ENCODE measurements around the gene SCAF1. TPM values are rescaled to one million over a fixed set of nuclear protein-coding genes. Genes with fewer than 3 reads are reported as not detected.

The SCAF1 gene
- total RNA-seq, 1 experiment from 2014 or later = 46.8 TPM

DNA sequence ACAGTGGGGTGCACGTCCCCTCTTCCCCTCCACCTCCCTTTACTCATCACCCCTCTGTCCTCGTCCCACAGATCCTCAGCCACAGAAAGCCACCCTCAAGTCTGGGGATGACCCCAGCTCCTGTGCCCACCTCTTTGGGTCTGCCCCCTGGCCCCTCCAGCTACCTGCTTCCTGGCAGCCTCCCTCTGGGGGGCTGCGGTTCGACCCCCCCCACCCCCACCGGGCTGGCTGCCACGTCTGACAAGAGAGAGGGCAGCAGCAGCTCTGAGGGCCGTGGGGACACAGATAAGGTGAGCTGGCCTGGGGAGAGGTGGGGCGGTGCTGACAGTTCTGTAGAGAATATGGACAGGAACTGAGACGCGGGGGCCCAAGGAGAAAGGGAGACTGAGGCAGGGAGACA, 12.6 kb downstream of the SCAF1 start:
- Histone ChIP-seq H3K4me3 (ENCODE audit: low read length) (no peak overlapping the region), H3K79me2 (ENCODE audit: low read length) (peaks cover 11% of the 10 kb centered on the region), H3F3A (ENCODE audit: low read length, unreplicated experiment) (no peaks in the 10 kb centered on the region), H3K9me2 (replicated peaks; ENCODE audit: low read length) (no peaks in the 10 kb centered on the region), H3K36me3 (ENCODE audit: low read depth, low read length) (peaks cover 56% of the 10 kb centered on the region), H2AFZ (ENCODE audit: low read length) (no peak overlapping the region), H3K27ac (ENCODE audit: low read length) (no peak overlapping the region), H3K9ac (ENCODE audit: low read length) (no peak overlapping the region), H3K27me3 (ENCODE audit: low read length) (no peaks in the 10 kb centered on the region), H4K20me1 (ENCODE audit: low read length) (0 out of 2 replicates have a peak, but pooled peaks cover 3% of the 10 kb centered on the region), H3K9me3 (ENCODE audit: low read length) (no peaks in the 10 kb centered on the region), H3K4me2 (ENCODE audit: low read length) (no peak overlapping the region), H3K4me1 (ENCODE audit: insufficient read depth, low read length) (no peaks in the 10 kb centered on the region)
- ChIA-PET POLR2A (ENCODE audit: unreplicated experiment) (no interaction called here), CTCF (no interaction called here)
- ATAC-seq = no peak
- DNase-seq = no peak
- BruUV-seq (replicated peaks) = no TSS peak
- TF ChIP-seq EZH2phosphoT487 (IDR thresholded peaks at IDR 0.05; ENCODE audit: borderline replicate concordance, low read length) (no peak), EZH2 (IDR thresholded peaks at IDR 0.05; ENCODE audit: low read length, unreplicated experiment) (no peak)
- TF ChIP-seq, protein P1, sequence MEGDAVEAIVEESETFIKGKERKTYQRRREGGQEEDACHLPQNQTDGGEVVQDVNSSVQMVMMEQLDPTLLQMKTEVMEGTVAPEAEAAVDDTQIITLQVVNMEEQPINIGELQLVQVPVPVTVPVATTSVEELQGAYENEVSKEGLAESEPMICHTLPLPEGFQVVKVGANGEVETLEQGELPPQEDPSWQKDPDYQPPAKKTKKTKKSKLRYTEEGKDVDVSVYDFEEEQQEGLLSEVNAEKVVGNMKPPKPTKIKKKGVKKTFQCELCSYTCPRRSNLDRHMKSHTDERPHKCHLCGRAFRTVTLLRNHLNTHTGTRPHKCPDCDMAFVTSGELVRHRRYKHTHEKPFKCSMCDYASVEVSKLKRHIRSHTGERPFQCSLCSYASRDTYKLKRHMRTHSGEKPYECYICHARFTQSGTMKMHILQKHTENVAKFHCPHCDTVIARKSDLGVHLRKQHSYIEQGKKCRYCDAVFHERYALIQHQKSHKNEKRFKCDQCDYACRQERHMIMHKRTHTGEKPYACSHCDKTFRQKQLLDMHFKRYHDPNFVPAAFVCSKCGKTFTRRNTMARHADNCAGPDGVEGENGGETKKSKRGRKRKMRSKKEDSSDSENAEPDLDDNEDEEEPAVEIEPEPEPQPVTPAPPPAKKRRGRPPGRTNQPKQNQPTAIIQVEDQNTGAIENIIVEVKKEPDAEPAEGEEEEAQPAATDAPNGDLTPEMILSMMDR (conservative IDR thresholded peaks at IDR 0.05; ENCODE audit: low read depth, low read length) = no peak
- intact Hi-C loops (cut with micrococcal nuclease) = no loop called here

DNA sequence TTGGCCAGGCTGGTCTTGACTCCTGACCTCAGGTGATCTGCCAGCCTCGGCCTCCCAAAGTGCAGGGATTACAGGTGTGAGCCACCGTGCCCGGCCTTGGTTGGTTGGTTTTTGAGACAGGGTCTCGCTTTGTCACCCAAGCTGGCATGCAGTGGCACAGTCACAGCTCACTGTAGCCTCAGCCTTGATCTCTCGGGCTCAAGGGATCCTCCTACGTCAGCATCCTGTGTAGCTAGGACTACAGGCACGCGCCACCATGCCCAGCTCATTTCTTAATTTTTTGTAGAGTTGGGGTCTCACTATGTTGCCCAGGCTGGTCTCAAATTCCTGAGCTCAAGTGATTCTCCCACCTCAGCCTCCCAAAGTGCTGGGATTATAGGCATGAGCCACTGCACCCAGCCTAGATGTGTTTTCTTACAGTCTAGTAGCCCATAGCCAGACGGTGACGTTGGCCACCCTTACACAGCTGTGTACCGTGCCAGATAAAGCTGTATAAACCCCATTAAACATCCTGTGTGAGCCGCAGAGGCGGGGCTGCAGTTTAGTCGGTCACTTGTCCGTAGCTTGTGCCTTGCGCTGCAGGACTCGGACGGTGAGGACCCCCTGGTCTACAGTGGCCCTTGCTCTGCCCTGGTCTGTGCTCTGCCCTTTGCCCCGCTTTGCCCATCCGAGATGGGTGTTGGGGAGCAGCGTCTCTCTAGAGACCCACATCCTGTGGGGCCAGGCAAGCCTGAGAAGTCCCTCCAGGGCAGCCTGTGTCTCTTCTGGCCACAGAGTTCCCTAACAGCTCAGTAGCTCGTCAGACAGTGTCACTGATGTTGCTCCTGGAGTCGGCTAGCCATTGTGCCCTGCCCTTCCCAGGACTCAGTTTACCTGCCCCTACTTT, 13.8 kb downstream of the SCAF1 start:
- H3K4me3 ChIP-seq (ENCODE audit: low read length) = no peak overlapping the region
- ChIA-PET CTCF (no interaction called here), POLR2A (ENCODE audit: unreplicated experiment) (no interaction called here)
- no peaks in the 10 kb centered on the region for H3F3A ChIP-seq (ENCODE audit: low read length, unreplicated experiment)
- ATAC-seq = no peak
- intact Hi-C loops (cut with micrococcal nuclease) = no loop called here
- no peaks in the 10 kb centered on the region for H3K4me1 ChIP-seq (ENCODE audit: insufficient read depth, low read length)
- no peaks in the 10 kb centered on the region for H3K27me3 ChIP-seq (ENCODE audit: low read length)
- H3K36me3 ChIP-seq (ENCODE audit: low read depth, low read length) = peaks cover 60% of the 10 kb centered on the region
- H3K27ac ChIP-seq (ENCODE audit: low read length) = no peak overlapping the region
- TF ChIP-seq, protein P1 (conservative IDR thresholded peaks at IDR 0.05; ENCODE audit: low read depth, low read length) = no peak
- no peak for TF ChIP-seq EZH2phosphoT487 (IDR thresholded peaks at IDR 0.05; ENCODE audit: borderline replicate concordance, low read length)
- TF ChIP-seq EZH2 (IDR thresholded peaks at IDR 0.05; ENCODE audit: low read length, unreplicated experiment) = no peak
- no peaks in the 10 kb centered on the region for H3K9me2 ChIP-seq (replicated peaks; ENCODE audit: low read length)
- H4K20me1 ChIP-seq (ENCODE audit: low read length) = 0 out of 2 replicates have a peak, but pooled peaks cover 3% of the 10 kb centered on the region
- no peak overlapping the region for H3K4me2 ChIP-seq (ENCODE audit: low read length)
- no peaks in the 10 kb centered on the region for H3K79me2 ChIP-seq (ENCODE audit: low read length)
- no peaks in the 10 kb centered on the region for H3K9me3 ChIP-seq (ENCODE audit: low read length)
- no TSS peak for BruUV-seq (replicated peaks)
- no peak overlapping the region for H3K9ac ChIP-seq (ENCODE audit: low read length)
- no peak overlapping the region for H2AFZ ChIP-seq (ENCODE audit: low read length)
- no peak for DNase-seq

Data from PC-3 (cell line).